HG02763 (cell line): Measurements from ENCODE around the gene RIC1.
"Not testable (repeated sequence)": the region's sequence is repeated elsewhere in the genome, so short reads cannot be mapped to it uniquely, and the experiment has no call there.

Experiments
- ATAC-seq: cut with Tn5 transposase; IDR thresholded peaks from one replicate; pipeline ENCODE4 v1.9.1; 2021; ENCODE audit warnings: mild to moderate bottlenecking, moderate library complexity; ENCODE audit not compliant: unreplicated experiment

The RIC1 gene

GRCh38 chr9:5628530-5629311 is at the start of gene RIC1:
Gene RIC1, plus strand, starts transcription at chr9:5629107. Its CDS starts 203 bp downstream, at chr9:5629310.
- ATAC-seq: peak; percentile 55

- no peak for ATAC-seq
These were observed 49.0 kb upstream of the RIC1 start for GRCh38 chr9:5579881-5580280.

GRCh38 chr9:5580650-5581049 is 48.3 kb upstream of the RIC1 start:
- no peak for ATAC-seq

- ATAC-seq: not testable (repeated sequence)
These were observed 47.2 kb upstream of the RIC1 start for GRCh38 chr9:5581706-5582105.

- ATAC-seq: peak; percentile 49
These were observed 46.1 kb upstream of the RIC1 start for GRCh38 chr9:5582835-5583195.

GRCh38 chr9:5586391-5586802 is 42.5 kb upstream of the RIC1 start:
- ATAC-seq: peak; percentile 35

GRCh38 chr9:5587024-5587423 is 41.9 kb upstream of the RIC1 start:
- ATAC-seq: no peak

- ATAC-seq: no peak
These were observed 36.7 kb upstream of the RIC1 start for GRCh38 chr9:5592231-5592630.

GRCh38 chr9:5592904-5593303 is 36.0 kb upstream of the RIC1 start:
- no peak for ATAC-seq

GRCh38 chr9:5593904-5594303 is 35.0 kb upstream of the RIC1 start:
- ATAC-seq: peak; percentile 64

- ATAC-seq: no peak
These were observed 32.7 kb upstream of the RIC1 start for GRCh38 chr9:5596173-5596572.

GRCh38 chr9:5608298-5609225 is 20.3 kb upstream of the RIC1 start:
- no peak for ATAC-seq

GRCh38 chr9:5609226-5609596 is 19.7 kb upstream of the RIC1 start:
- ATAC-seq: no peak

GRCh38 chr9:5610491-5610890 is 18.4 kb upstream of the RIC1 start:
- ATAC-seq: no peak

- no peak for ATAC-seq
These were observed 17.4 kb upstream of the RIC1 start for GRCh38 chr9:5611321-5612184.

- ATAC-seq: no peak
These were observed 16.7 kb upstream of the RIC1 start for GRCh38 chr9:5612185-5612530.

- no peak for ATAC-seq
These were observed 14.7 kb upstream of the RIC1 start for GRCh38 chr9:5614192-5614591.

GRCh38 chr9:5614985-5615384 is 13.9 kb upstream of the RIC1 start:
- ATAC-seq: no peak

GRCh38 chr9:5617749-5618148 is 11.2 kb upstream of the RIC1 start:
- peak; percentile 89 for ATAC-seq

- no peak for ATAC-seq
These were observed 8.4 kb upstream of the RIC1 start for GRCh38 chr9:5620494-5620893.

- no peak for ATAC-seq
These were observed 7.6 kb upstream of the RIC1 start for GRCh38 chr9:5621327-5621726.
